DOHH2 (cell line): Measurements from ENCODE around the gene SLC11A1.

ENCODE experiments used
- EZH2phosphoT487 ChIP-seq: fragments of 200-600 bp; sonication (generic); IDR thresholded peaks from 2 replicates; pipeline ENCODE4 v1.6.1; 2017; ENCODE audit warnings: borderline replicate concordance, mild to moderate bottlenecking, antibody characterized with exemption, low read length, moderate library complexity, mixed read lengths
- TF ChIP-seq, protein P1 (sequence below): fragments of 200-600 bp; sonication (generic); IDR thresholded peaks from one replicate; pipeline ENCODE4 v1.5.1; 2014; ENCODE audit warnings: antibody characterized with exemption, mild to moderate bottlenecking, low read depth, low read length; ENCODE audit not compliant: poor library complexity, severe bottlenecking

DNA sequence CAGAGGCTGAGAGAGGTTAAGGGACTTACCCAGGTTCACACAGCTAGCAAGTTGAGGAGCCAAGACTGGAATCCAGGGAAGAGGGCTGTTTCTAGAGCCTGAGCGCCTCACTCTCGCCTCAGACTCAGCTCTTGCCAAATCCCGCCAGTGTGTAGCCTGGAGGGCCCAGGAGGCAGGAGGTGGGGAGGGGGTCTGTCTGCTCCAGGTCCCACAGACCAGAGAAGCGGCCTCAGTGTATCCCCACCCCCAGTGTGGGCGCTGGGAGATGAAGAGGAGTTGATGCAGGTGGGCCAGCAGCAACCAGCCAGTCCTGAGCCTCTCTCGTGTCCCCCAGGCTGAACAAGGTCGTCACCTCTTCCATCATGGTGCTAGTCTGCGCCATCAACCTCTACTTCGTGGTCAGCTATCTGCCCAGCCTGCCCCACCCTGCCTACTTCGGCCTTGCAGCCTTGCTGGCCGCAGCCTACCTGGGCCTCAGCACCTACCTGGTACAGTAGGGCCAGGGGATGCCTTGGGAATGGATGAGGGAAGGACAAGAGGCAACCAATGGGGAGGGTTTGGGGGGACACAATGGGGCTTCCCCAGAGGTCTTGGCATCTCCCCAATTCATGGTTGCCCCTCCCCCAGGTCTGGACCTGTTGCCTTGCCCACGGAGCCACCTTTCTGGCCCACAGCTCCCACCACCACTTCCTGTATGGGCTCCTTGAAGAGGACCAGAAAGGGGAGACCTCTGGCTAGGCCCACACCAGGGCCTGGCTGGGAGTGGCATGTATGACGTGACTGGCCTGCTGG, 12.4 kb downstream of the SLC11A1 start:
- TF ChIP-seq, protein P1, sequence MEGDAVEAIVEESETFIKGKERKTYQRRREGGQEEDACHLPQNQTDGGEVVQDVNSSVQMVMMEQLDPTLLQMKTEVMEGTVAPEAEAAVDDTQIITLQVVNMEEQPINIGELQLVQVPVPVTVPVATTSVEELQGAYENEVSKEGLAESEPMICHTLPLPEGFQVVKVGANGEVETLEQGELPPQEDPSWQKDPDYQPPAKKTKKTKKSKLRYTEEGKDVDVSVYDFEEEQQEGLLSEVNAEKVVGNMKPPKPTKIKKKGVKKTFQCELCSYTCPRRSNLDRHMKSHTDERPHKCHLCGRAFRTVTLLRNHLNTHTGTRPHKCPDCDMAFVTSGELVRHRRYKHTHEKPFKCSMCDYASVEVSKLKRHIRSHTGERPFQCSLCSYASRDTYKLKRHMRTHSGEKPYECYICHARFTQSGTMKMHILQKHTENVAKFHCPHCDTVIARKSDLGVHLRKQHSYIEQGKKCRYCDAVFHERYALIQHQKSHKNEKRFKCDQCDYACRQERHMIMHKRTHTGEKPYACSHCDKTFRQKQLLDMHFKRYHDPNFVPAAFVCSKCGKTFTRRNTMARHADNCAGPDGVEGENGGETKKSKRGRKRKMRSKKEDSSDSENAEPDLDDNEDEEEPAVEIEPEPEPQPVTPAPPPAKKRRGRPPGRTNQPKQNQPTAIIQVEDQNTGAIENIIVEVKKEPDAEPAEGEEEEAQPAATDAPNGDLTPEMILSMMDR = no peak
- TF ChIP-seq EZH2phosphoT487 = no peak
